Rectal smooth muscle tissue (tissue), 1 donor: Measurements from ENCODE around the gene CWH43.
"Not testable (repeated sequence)": the region's sequence is repeated elsewhere in the genome, so short reads cannot be mapped to it uniquely, and the experiment has no call there.

Experiments
- H3K27ac ChIP-seq: one replicate; pipeline ENCODE4 v1.7.0; 2013; ENCODE audit warnings: low read depth, low read length, inconsistent platforms
- H3K27me3 ChIP-seq: one replicate; pipeline ENCODE4 v1.7.0; 2013; ENCODE audit warnings: low read length; ENCODE audit not compliant: control insufficient read depth, insufficient read depth
- H3K36me3 ChIP-seq: one replicate; pipeline ENCODE4 v1.7.0; 2013; ENCODE audit warnings: low read length; ENCODE audit not compliant: control insufficient read depth, insufficient read depth
- H3K4me1 ChIP-seq: one replicate; pipeline ENCODE4 v1.7.0; 2013; ENCODE audit warnings: low read length; ENCODE audit not compliant: control insufficient read depth, insufficient read depth
- H3K4me3 ChIP-seq: one replicate; pipeline ENCODE4 v1.7.0; 2013; ENCODE audit warnings: low read length
- H3K9ac ChIP-seq: one replicate; pipeline ENCODE4 v1.7.0; 2013; ENCODE audit warnings: low read length

CWH43 gene

DNA sequence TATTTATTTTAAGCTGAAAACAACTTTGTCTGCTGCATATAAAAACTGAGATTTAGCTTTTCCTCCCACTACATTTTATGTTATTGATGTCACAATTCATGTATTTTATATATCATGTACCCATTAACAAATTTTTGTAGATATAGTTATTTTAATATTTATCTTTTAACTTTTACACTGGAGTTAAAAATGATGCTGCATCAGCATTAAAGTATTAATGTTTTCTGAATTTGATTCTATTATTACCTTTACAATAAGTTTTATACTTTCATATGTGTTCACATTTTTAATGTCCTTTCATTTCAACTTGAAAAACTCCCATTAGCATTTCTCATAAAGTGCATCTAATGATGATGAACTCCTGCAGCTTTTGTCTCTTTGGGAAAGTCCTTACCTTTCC, 72.2 kb downstream of the CWH43 start:
- Histone ChIP-seq H3K4me1 (no peaks in the 10 kb centered on the region), H3K9ac (no peak overlapping the region), H3K4me3 (no peak overlapping the region), H3K36me3 (no peaks in the 10 kb centered on the region), H3K27me3 (no peaks in the 10 kb centered on the region), H3K27ac (no peak overlapping the region)

DNA sequence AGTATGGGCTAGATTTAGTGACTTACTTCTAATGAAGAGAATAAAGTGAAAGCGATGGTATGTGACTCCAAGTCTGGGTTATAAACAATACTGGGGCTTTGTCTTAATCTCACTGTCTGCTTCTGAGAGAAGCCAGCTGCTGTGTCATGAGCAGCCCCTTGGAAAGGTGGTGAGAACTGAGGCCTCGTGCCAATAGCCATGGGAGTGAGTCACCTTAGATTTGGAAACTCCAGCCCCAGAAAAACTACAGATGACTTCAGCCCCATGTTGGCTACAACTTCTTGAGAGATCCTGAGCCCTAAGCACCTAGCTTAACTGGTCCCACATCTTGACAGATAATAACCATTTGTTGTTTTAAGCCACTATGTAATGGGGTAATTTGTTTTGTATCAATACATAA, 77.6 kb downstream of the CWH43 start:
- H3K4me3 ChIP-seq = no peak overlapping the region

DNA sequence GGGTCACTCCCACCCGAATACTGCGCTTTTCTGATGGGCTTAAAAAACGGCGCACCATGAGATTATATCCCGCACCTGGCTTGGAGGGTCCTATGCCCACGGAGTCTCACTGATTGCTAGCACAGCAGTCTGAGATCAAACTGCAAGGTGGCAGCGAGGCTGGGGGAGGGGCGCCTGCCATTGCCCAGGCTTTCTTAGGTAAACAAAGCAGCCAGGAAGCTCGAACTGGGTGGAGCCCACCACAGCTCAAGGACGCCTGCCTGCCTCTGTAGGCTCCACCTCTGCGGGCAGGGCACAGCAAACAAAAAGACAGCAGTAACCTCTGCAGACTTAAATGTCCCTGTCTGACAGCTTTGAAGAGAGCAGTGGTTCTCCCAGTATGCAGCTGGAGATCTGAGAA, 86.1 kb downstream of the CWH43 start:
- not testable (repeated sequence) for H3K4me1 ChIP-seq, H3K4me3 ChIP-seq, H3K9ac ChIP-seq, H3K27ac ChIP-seq, H3K27me3 ChIP-seq, H3K36me3 ChIP-seq

More for the DNA sequence above, 77.6 kb downstream of the CWH43 start:
- Histone ChIP-seq H3K27ac (no peak overlapping the region), H3K4me1 (no peaks in the 10 kb centered on the region), H3K36me3 (no peaks in the 10 kb centered on the region), H3K27me3 (no peaks in the 10 kb centered on the region), H3K9ac (no peak overlapping the region)

DNA sequence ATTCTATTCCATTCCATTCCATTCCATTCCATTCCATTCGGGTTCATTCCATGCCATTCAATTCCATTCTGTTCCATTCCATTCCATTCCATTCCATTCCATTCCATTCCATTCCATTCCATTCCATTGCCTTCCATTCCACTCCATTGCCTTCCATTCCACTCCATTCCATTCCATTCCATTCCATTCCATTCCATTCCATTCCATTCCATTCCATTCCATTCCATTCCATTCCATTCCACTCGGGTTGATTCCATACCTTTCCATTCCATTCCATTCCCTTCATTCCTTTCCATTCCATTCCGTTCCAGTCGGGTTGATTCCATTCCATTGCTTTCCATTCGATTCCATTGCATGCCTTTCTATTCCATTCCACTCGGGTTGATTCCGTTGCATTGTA, 105.8 kb downstream of the CWH43 start:
- not testable (repeated sequence) for H3K27me3 ChIP-seq, H3K9ac ChIP-seq, H3K36me3 ChIP-seq, H3K4me3 ChIP-seq, H3K27ac ChIP-seq, H3K4me1 ChIP-seq

DNA sequence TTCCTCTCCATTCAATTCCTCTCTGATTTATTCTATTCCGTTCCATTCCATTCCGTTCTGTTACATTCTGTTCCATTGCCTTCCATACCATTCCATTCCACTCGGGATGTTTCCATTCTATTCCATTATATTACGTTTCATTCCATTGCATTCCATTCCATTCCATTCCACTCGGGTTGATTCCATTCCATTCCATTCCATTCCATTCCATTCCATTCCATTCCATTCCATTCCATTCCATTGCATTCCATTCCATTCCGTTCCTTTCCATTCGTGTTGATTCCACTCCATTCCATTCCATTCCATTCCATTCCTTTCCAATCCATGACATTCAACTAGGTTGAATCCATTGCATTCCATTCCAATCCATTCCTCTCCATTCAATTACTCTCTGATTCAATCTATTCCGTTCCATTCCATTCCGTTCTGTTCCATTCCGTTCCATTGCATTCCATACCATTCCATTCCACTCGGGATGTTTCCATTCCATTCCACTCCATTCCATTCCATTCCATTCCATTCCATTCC, 106.6 kb downstream of the CWH43 start:
- not testable (repeated sequence) for H3K9ac ChIP-seq, H3K4me1 ChIP-seq, H3K27me3 ChIP-seq, H3K27ac ChIP-seq, H3K36me3 ChIP-seq, H3K4me3 ChIP-seq

DNA sequence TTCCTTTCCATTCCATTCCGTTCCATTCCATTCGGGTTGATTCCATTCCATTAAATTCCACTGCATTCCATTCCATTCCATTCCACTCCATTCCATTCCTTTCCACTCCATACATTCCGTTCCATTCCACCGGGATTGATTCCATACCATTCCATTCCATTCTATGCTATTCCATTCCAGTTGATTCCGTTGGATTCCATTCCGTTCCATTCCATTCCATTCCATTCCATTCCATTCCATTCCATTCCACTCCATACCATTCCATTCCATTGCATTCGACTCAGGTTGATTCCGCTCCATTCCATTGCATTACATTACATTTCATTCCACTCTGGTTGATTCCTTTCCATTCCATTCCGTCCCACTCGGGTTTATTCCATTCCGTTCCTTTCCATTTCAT, 110.1 kb downstream of the CWH43 start:
- not testable (repeated sequence) for H3K4me1 ChIP-seq, H3K36me3 ChIP-seq, H3K9ac ChIP-seq, H3K27me3 ChIP-seq, H3K4me3 ChIP-seq, H3K27ac ChIP-seq

DNA sequence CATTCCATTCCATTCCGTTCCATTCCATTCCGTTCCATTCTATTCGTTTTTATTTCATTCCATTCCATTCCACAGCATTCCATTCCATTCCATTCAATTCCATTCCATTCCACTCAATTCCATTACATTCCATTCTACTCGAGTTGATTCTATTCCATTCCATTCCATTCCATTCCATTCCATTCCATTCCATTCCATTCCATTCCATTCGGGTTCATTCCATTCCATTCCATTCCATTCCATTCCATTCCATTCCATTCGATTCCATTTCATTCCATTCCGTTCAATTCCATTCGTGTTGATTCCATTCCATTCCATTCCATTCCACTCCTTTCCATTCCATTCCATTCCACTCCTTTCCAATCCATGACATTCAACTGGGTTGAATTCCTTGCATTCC, 110.6 kb downstream of the CWH43 start:
- H3K4me1 ChIP-seq, H3K27me3 ChIP-seq, H3K36me3 ChIP-seq: not testable (repeated sequence)

DNA sequence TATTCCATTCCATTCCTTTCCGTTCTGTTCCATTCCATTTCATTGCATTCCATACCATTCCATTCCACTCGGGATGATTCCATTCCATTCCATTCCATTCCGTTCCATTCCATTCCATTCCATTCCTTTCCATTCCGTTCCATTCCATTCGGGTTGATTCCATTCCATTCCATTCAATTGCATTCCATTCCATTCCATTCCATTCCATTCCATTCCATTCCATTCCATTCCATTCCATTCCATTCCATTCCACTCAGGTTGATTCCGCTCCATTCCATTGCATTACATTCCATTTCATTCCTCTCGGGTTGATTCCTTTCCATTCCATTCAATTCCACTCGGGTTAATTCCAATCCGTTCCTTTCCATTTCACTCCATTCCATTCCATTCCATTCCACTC, 111.0 kb downstream of the CWH43 start:
- H3K27ac ChIP-seq, H3K36me3 ChIP-seq, H3K4me1 ChIP-seq, H3K9ac ChIP-seq, H3K27me3 ChIP-seq, H3K4me3 ChIP-seq: not testable (repeated sequence)

More for the DNA sequence above, 110.6 kb downstream of the CWH43 start:
- not testable (repeated sequence) for H3K27ac ChIP-seq, H3K4me3 ChIP-seq, H3K9ac ChIP-seq

DNA sequence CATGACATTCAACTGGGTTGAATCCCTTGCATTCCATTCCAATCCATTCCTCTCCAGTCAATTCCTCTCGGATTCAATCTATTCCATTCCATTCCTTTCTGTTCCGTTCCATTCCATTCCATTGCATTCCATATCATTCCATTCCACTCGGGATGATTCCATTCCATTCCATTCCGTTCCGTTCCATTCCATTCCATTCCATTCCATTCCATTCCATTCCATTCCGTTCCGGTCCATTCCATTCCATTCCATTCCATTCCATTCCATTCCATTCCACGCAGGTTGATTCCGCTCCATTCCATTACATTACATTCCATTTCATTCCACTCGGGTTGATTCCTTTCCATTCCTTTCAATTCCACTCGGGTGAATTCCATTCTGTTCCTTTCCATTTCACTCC, 111.4 kb downstream of the CWH43 start:
- H3K4me1 ChIP-seq, H3K27me3 ChIP-seq, H3K4me3 ChIP-seq, H3K9ac ChIP-seq, H3K27ac ChIP-seq, H3K36me3 ChIP-seq: not testable (repeated sequence)

DNA sequence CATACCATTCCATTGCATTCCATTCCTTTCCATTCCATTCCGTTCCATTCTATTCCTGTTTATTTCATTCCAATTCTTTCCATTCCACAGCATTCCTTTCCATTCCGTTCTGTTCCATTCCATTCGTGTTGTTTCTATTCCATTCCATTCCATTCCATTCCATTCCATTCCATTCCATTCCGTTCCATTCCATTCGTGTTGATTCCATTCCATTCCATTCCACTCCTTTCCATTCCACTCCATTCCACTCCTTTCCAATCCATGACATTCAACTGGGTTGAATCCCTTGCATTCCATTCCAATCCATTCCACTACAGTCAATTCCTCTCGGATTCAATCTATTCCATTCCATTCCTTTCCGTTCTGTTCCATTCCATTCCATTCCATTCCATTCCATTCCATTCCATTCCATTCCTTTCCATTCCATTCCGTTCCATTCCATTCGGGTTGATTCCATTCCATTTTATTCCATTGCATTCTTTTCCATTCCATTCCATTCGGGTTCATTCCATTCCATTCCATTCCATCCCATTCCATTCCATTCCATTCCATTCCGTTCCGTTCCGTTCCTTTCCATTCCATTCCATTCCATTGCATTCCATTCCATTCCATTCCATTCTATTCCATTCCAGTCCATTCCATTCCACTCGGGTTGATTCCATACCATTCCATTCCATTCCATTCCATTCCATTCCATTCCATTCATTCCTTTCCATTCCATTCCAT, 112.1 kb downstream of the CWH43 start:
- not testable (repeated sequence) for H3K4me3 ChIP-seq, H3K27me3 ChIP-seq, H3K9ac ChIP-seq, H3K4me1 ChIP-seq, H3K27ac ChIP-seq, H3K36me3 ChIP-seq

DNA sequence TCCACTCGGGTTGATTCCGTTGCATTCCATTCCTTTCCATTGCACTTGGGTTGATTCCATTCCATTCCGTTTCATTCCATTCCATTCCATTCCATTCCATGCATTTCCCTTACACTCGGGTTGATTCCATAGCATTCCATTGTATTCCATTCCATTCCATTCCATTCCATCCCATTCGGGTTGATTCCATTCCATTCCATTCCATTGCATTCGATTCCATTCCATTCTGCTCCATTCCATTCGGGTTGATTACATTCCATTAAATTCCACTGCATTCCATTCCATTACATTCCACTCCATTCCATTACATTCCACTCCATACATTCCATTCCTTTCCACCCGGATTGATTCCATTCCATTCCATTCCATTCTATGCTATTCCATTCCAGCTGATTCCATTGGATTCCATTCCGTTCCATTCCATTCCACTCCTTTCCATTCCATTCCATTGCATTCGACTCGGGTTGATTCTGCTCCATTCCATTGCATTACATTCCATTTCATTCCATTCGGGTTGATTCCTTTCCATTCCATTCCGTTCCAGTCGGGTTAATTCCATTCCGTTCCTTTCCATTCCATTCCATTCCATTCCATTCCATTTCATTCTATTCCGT, 113.9 kb downstream of the CWH43 start:
- not testable (repeated sequence) for H3K27ac ChIP-seq, H3K27me3 ChIP-seq, H3K9ac ChIP-seq, H3K4me3 ChIP-seq, H3K36me3 ChIP-seq, H3K4me1 ChIP-seq

DNA sequence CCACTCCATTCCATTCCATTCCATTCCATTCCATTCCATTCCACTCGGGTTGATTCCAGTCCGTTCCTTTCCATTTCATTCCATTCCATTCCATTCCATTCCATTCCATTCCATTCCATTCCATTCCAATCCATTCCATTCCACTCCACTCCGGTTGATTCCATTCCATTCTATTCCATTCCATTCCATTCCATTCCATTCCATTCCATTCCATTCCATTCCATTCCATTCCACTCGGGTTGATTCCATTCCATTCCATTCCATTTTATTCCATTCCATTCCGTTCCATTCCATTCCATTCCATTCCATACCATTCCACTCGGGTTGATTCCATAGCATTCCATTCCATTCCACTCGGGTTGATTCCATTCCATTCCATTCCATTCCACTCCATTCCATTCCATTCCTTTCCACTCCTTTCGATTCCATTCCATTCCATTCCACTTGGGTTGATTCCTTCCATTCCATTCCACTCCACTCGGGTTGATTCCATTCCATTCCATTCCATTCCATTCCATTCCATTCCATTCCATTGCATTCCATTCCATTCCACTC, 116.3 kb downstream of the CWH43 start:
- not testable (repeated sequence) for H3K27me3 ChIP-seq, H3K36me3 ChIP-seq, H3K27ac ChIP-seq, H3K9ac ChIP-seq, H3K4me3 ChIP-seq, H3K4me1 ChIP-seq
